ENCODE data around the gene ANAPC1. TPM values are rescaled to one million over a fixed set of nuclear protein-coding genes. Genes with fewer than 3 reads are reported as not detected.
A peak's percentile ranks its signal among the peaks of the same experiment; 100 is the strongest.
"Not testable (repeated sequence)": the region's sequence is repeated elsewhere in the genome, so short reads cannot be mapped to it uniquely, and the experiment has no call there.

ANAPC1 gene
- total RNA-seq, 1 donor from 2014 or later: 60.6 TPM

- Histone ChIP-seq H3K27me3 (ENCODE audit: control insufficient read depth, insufficient read depth, low read length) (no peaks in the 10 kb centered on the region), H3K4me3 (ENCODE audit: low read depth, low read length) (no peak overlapping the region), H3K36me3 (ENCODE audit: control insufficient read depth, insufficient read depth, low read length) (no peaks in the 10 kb centered on the region)
- no peak for TF ChIP-seq CTCF (IDR thresholded peaks at IDR 0.05; ENCODE audit: insufficient read depth, low read length, severe bottlenecking)
- FAIRE-seq (no peak), DNase-seq (ENCODE audit: low read depth) (no peak)
Measured at GRCh38 chr2:111917106-111917505, 33.1 kb upstream of the ANAPC1 start.

GRCh38 chr2:111912547-111912946, 28.6 kb upstream of the ANAPC1 start:
- Histone ChIP-seq H3K36me3 (ENCODE audit: control insufficient read depth, insufficient read depth, low read length) (no peaks in the 10 kb centered on the region), H3K27me3 (ENCODE audit: control insufficient read depth, insufficient read depth, low read length) (no peaks in the 10 kb centered on the region), H3K4me3 (ENCODE audit: low read depth, low read length) (no peak overlapping the region)
- no peak for TF ChIP-seq CTCF (IDR thresholded peaks at IDR 0.05; ENCODE audit: insufficient read depth, low read length, severe bottlenecking)
- peak; percentile 68 for DNase-seq (ENCODE audit: low read depth)
- peak; percentile 40 for FAIRE-seq

GRCh38 chr2:111911295-111911977, 27.4 kb upstream of the ANAPC1 start:
- not testable (repeated sequence) for H3K36me3 ChIP-seq (ENCODE audit: control insufficient read depth, insufficient read depth, low read length); H3K27me3 ChIP-seq (ENCODE audit: control insufficient read depth, insufficient read depth, low read length); H3K4me3 ChIP-seq (ENCODE audit: low read depth, low read length); DNase-seq (ENCODE audit: low read depth); FAIRE-seq

- DNase-seq (ENCODE audit: low read depth) (no peak), FAIRE-seq (no peak)
- no peak overlapping the region for H3K4me3 ChIP-seq (ENCODE audit: low read depth, low read length)
- no peak for TF ChIP-seq CTCF (IDR thresholded peaks at IDR 0.05; ENCODE audit: insufficient read depth, low read length, severe bottlenecking)
- no peaks in the 10 kb centered on the region for H3K36me3 ChIP-seq (ENCODE audit: control insufficient read depth, insufficient read depth, low read length)
- H3K27me3 ChIP-seq (ENCODE audit: control insufficient read depth, insufficient read depth, low read length): no peaks in the 10 kb centered on the region
Measured at GRCh38 chr2:111910609-111911277, 26.8 kb upstream of the ANAPC1 start.

- not testable (repeated sequence) for H3K4me3 ChIP-seq (ENCODE audit: low read depth, low read length); H3K36me3 ChIP-seq (ENCODE audit: control insufficient read depth, insufficient read depth, low read length); H3K27me3 ChIP-seq (ENCODE audit: control insufficient read depth, insufficient read depth, low read length); DNase-seq (ENCODE audit: low read depth); FAIRE-seq
Measured at GRCh38 chr2:111909997-111910396, 26.0 kb upstream of the ANAPC1 start.

GRCh38 chr2:111909079-111909478, 25.1 kb upstream of the ANAPC1 start:
- TF ChIP-seq CTCF (IDR thresholded peaks at IDR 0.05; ENCODE audit: insufficient read depth, low read length, severe bottlenecking): no peak
- no peak for DNase-seq (ENCODE audit: low read depth)

More at GRCh38 chr2:111909079-111909478, 25.1 kb upstream of the ANAPC1 start:
- Histone ChIP-seq H3K4me3 (ENCODE audit: low read depth, low read length) (no peak overlapping the region), H3K27me3 (ENCODE audit: control insufficient read depth, insufficient read depth, low read length) (no peaks in the 10 kb centered on the region), H3K36me3 (ENCODE audit: control insufficient read depth, insufficient read depth, low read length) (no peaks in the 10 kb centered on the region)
- no peak for FAIRE-seq
